HL-60 (cell line): ENCODE results near the gene DKK3.

Experiments used
- DNase-seq, 2 experiments: peaks; one replicate each; pipeline ENCODE4 v3.0.0-alpha.2; 2010 to 2020; ENCODE audit warnings: low read depth in 1 of 2, low spot score in 1 of 2
- H3K27ac ChIP-seq: fragments of 250-450 bp; sonication (Bioruptor Pico); replicated peaks from 2 replicates; pipeline ENCODE4 v1.5.1; 2020; ENCODE audit warnings: mild to moderate bottlenecking, moderate library complexity
- H3K27me3 ChIP-seq: fragments of 250-450 bp; sonication (Bioruptor Pico); 2 replicates; pipeline ENCODE4 v1.5.1; 2021; ENCODE audit warnings: mild to moderate bottlenecking, moderate library complexity; ENCODE audit not compliant: insufficient read depth, poor library complexity, severe bottlenecking
- H3K4me3 ChIP-seq: replicated peaks from 2 replicates; pipeline ENCODE4 v1.5.1; 2011; ENCODE audit warnings: mild to moderate bottlenecking, control low read depth, low read length; ENCODE audit not compliant: insufficient read depth
- GABPA ChIP-seq: IDR thresholded peaks from 2 replicates; pipeline ENCODE4 v1.6.1; 2012; ENCODE audit warnings: low read depth
- POLR2AphosphoS5 ChIP-seq: IDR thresholded peaks from 2 replicates; pipeline ENCODE4 v1.6.1; 2012; ENCODE audit warnings: low read depth
- SPI1 ChIP-seq: IDR thresholded peaks from 2 replicates; pipeline ENCODE4 v1.6.1; 2012; ENCODE audit warnings: low read depth, mild to moderate bottlenecking, borderline replicate concordance
- TF ChIP-seq, protein P1 (sequence below): IDR thresholded peaks from one replicate; pipeline ENCODE4 v1.5.1; 2011; ENCODE audit warnings: low read length, control low read depth, inconsistent platforms; ENCODE audit not compliant: insufficient read depth
- TF ChIP-seq, protein P2 (sequence below): IDR thresholded peaks from 2 replicates; pipeline ENCODE4 v1.6.1; 2012; ENCODE audit warnings: low read depth; ENCODE audit not compliant: insufficient replicate concordance

DKK3 gene

DNA sequence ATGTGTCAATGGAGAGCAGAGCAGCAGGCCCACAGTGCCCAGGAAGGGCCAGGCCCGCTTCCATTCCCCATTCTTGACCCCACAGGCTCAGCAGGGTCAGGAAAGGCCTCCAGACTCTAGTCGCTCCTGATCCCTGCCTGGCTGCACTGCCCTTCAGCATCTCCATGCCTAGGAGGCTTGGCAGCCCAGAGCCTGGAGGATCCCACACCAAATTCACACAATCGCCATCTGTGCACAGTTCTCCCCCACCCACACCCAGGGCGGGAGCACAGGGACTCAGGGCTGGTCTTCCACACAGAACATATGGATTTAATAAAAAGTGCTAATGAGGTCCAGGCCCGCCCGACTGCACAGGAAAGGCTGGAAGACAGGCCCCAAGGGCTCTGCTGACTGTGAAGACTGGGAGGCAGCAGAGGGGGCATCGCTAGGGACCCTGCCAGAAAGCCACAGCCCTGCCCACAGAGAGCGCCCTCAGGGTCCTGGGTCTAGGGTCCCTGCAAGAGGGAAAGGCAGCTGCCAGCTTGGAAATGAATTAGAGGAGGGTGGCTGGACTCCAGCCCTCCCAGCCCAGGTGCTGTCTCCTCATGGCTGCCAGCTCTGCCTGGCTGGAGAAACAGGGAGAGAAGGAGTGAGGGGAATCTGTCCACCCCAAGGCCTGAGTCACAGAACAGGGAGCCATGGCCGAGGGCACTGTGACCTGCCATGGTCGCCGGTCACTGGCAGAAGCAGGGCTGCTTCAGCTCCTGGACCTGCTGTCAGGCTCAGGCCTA lies 39.7 kb downstream of the DKK3 start:
- no peaks in the 10 kb centered on the region for H3K27me3 ChIP-seq
- H3K27ac ChIP-seq: no peak overlapping the region
- no peak for DNase-seq
- no peak overlapping the region for H3K4me3 ChIP-seq
- TF ChIP-seq POLR2AphosphoS5 (no peak), SPI1 (no peak), GABPA (no peak)
- TF ChIP-seq, protein P1, sequence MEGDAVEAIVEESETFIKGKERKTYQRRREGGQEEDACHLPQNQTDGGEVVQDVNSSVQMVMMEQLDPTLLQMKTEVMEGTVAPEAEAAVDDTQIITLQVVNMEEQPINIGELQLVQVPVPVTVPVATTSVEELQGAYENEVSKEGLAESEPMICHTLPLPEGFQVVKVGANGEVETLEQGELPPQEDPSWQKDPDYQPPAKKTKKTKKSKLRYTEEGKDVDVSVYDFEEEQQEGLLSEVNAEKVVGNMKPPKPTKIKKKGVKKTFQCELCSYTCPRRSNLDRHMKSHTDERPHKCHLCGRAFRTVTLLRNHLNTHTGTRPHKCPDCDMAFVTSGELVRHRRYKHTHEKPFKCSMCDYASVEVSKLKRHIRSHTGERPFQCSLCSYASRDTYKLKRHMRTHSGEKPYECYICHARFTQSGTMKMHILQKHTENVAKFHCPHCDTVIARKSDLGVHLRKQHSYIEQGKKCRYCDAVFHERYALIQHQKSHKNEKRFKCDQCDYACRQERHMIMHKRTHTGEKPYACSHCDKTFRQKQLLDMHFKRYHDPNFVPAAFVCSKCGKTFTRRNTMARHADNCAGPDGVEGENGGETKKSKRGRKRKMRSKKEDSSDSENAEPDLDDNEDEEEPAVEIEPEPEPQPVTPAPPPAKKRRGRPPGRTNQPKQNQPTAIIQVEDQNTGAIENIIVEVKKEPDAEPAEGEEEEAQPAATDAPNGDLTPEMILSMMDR: no peak
- TF ChIP-seq, protein P2, sequence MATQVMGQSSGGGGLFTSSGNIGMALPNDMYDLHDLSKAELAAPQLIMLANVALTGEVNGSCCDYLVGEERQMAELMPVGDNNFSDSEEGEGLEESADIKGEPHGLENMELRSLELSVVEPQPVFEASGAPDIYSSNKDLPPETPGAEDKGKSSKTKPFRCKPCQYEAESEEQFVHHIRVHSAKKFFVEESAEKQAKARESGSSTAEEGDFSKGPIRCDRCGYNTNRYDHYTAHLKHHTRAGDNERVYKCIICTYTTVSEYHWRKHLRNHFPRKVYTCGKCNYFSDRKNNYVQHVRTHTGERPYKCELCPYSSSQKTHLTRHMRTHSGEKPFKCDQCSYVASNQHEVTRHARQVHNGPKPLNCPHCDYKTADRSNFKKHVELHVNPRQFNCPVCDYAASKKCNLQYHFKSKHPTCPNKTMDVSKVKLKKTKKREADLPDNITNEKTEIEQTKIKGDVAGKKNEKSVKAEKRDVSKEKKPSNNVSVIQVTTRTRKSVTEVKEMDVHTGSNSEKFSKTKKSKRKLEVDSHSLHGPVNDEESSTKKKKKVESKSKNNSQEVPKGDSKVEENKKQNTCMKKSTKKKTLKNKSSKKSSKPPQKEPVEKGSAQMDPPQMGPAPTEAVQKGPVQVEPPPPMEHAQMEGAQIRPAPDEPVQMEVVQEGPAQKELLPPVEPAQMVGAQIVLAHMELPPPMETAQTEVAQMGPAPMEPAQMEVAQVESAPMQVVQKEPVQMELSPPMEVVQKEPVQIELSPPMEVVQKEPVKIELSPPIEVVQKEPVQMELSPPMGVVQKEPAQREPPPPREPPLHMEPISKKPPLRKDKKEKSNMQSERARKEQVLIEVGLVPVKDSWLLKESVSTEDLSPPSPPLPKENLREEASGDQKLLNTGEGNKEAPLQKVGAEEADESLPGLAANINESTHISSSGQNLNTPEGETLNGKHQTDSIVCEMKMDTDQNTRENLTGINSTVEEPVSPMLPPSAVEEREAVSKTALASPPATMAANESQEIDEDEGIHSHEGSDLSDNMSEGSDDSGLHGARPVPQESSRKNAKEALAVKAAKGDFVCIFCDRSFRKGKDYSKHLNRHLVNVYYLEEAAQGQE: no peak

DNA sequence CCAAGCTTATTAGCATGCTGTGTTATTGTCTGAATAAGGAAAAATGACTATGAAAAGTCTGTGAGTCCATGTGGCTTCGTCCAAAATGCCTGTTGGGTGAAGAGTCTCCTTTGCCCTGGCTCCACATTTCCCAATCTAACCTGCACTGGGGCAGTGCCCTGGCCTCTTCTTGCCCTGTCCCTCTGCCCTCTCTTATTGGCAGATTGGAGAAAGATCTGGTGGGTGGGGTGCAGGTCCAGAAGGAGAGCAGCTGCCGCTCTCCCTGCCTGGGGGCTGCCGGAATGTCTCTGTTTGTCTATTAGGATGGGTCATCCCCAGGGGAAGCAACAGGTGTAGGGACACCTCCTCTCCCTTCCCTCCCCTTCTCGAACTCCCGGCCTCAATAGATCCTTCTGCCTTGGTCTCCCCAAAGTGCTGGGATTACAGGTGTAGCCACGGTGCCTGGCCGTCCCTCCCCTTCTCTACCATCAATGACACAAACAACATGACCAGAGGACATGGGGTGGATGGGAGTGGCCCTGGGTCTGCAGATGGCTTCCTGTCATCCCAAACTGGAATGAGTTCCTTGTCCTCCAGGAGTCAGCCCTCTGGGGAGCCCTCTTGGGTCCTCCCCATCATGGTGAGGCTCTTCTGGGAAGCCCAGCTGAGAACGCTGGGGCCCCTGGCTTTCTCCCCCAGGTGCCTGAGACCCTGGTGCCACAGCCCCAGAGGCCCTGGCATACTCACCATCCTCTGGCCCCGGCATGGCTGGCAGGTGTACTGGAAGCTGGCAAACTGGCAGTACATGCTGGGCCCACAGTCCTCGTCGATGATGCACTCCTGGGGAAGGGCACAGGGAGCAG lies 40.5 kb downstream of the DKK3 start:
- no peak overlapping the region for H3K4me3 ChIP-seq
- no peak overlapping the region for H3K27ac ChIP-seq
- DNase-seq: no peak
- no peaks in the 10 kb centered on the region for H3K27me3 ChIP-seq
- TF ChIP-seq, protein P1: no peak
- TF ChIP-seq, protein P2: no peak
- TF ChIP-seq SPI1: no peak
- no peak for TF ChIP-seq POLR2AphosphoS5
- no peak for TF ChIP-seq GABPA

DNA sequence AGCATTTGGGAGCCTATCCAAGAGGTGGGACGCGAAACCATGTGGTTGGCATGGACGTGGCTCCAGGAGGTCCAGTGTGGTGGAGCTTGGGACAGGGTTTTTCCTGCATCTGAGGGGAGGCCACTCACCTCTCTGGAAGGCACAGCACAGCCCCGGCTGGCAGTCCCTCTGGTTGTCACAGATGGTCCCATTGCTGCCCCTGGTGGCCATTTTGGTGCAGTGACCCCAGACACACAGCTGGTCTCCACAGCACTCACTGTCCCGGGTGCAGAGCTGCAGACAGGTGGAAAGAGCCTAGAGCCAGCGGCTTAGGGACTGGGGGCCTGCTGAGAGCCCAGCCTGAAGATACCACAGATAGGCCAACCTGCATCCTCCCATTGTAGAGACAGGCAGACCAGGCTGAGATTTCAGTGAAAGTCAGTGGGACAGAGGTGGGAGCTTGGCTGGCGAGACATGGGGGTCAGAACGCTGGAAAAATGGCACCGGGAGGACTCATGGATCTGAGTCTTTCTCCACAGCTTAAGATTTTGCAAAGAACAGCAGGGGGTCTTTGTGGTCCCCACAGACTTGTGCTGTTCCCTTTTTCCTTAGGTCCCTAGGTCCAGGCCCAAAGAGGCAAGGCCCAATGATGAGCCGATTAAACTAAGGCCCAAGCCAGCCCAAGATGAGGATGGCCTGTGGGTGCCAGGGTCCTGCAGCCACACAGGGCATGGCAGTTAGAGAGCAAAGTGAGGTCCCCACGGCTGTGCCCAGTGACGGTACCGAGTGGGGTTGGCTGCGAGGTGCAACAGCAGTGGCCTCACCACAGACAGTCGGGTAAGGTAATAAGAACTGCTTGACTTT lies 41.4 kb downstream of the DKK3 start:
- DNase-seq: peak; percentile 17 to 69
- Histone ChIP-seq H3K27me3 (no peaks in the 10 kb centered on the region), H3K27ac (no peak overlapping the region), H3K4me3 (no peak overlapping the region)
- no peak for TF ChIP-seq POLR2AphosphoS5
- TF ChIP-seq, protein P1: peak; percentile 84
